Testis (tissue), 2 donors: ENCODE data around the gene USP49.

ENCODE experiments used
- POLR2A ChIP-seq: fragments of 450-650 bp; IDR thresholded peaks from one replicate; pipeline ENCODE4 v1.6.1; 2017; ENCODE audit warnings: antibody characterized with exemption, mild to moderate bottlenecking, moderate library complexity
- TF ChIP-seq, protein P1 (sequence below), 3 experiments: fragments of 450-650 bp in 2 of 3; fragments of 200-600 bp in 1 of 3; sonication (generic) in 1 of 3; IDR thresholded peaks; one replicate each; pipeline ENCODE4 v1.5.1; 2016 to 2019; ENCODE audit warnings: antibody characterized with exemption in 3 of 3, mild to moderate bottlenecking in 2 of 3, moderate library complexity in 1 of 3

DNA sequence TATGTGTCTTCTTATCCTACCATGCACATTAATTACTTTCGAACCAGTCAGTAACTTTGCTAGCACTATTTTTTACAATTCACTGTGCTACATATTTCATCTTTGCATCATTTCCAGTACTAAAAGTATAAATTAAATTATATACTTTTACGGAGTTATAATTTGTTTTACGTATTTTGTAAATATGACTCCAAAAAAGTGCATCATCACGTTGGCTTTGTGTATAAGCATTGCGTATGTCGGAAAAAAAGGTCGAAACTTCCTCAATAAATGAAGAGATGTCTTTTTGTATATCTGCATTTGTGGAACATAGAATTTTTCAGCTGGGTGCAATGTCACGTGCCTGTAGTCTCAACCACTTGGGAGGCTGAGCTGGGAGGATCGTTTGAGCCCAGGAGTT, 52.0 kb downstream of the USP49 start:
- TF ChIP-seq, protein P1, sequence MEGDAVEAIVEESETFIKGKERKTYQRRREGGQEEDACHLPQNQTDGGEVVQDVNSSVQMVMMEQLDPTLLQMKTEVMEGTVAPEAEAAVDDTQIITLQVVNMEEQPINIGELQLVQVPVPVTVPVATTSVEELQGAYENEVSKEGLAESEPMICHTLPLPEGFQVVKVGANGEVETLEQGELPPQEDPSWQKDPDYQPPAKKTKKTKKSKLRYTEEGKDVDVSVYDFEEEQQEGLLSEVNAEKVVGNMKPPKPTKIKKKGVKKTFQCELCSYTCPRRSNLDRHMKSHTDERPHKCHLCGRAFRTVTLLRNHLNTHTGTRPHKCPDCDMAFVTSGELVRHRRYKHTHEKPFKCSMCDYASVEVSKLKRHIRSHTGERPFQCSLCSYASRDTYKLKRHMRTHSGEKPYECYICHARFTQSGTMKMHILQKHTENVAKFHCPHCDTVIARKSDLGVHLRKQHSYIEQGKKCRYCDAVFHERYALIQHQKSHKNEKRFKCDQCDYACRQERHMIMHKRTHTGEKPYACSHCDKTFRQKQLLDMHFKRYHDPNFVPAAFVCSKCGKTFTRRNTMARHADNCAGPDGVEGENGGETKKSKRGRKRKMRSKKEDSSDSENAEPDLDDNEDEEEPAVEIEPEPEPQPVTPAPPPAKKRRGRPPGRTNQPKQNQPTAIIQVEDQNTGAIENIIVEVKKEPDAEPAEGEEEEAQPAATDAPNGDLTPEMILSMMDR (IDR thresholded peaks at IDR 0.05), result no peak
- TF ChIP-seq POLR2A, result no peak
